H54 (cell line): ENCODE results near the gene ERLIN1.

Experiments used
- DNase-seq: peaks from one replicate; pipeline ENCODE4 v3.0.0; 2011; ENCODE audit warnings: low spot score, mixed read lengths; ENCODE audit not compliant: insufficient read length
- FAIRE-seq: peaks from 3 replicates; lab custom pipeline; 2011; peaks lifted over from hg19 to GRCh38; lab: Jason Lieb, UNC
- POLR2A ChIP-seq: IDR thresholded peaks from 2 replicates; pipeline ENCODE4 v1.6.1; 2011; ENCODE audit warnings: low read depth, mild to moderate bottlenecking, low read length

The ERLIN1 gene

GRCh38 chr10:100185364-100186252, at the start of gene ERLIN1:
Gene ERLIN1, minus strand, starts transcription at chr10:100186029. Its CDS starts 403 bp downstream, at chr10:100185626.
- FAIRE-seq (peak; percentile 15), DNase-seq (peak; percentile 88)
- peak; percentile 88 for TF ChIP-seq POLR2A

GRCh38 chr10:100232101-100232500, 46.3 kb upstream of the ERLIN1 start:
- DNase-seq (no peak), FAIRE-seq (no peak)
- no peak for TF ChIP-seq POLR2A

DNA sequence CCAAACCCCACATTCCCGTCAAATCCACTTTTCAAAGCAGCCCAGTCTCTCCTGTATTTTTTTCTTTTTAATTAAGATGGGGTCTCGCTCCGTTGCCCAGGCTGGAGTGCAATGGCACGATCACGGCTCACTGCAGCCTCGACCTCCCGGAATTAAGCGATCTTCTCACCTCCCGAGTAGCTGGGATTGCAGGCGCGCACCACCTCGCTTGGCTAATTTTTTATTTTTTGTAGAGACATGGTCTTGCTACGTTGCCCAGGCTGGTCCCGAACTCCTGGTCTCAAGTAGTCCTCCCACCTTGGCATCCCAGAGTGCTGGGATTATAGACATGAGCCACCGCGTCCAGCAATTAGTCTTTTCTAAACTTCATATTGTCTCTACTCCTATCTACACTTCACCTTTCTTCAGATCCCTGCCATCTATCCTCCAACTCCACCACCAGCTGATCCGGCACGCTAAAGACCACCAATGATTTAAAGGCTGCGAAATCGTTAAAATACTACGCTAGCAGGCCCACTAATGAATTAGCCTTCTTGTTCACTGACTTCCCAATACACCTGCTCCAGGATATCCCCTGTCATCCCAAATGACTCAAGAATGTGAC, 44.1 kb upstream of the ERLIN1 start:
- DNase-seq (no peak), FAIRE-seq (no peak)
- no peak for TF ChIP-seq POLR2A

DNA sequence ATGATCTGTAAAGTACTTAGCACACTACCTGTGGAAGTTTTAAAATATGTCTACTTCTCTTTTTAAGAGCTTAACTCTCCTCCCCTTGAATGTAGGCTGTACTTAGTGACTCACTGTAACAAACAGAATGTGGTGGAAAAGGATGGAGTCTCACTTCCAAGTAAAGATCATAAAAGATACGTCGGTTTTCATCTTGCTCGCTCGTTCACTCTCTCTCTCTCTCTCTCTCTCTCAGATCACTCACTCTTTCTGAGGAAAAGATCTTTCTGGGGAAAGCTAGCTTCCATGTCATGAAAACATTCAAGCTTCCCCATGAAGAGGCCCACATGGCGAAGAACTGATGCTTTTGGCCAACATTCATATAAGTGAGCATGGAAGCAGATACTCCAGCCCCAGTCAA, 38.0 kb upstream of the ERLIN1 start:
- no peak for FAIRE-seq
- no peak for DNase-seq
- no peak for TF ChIP-seq POLR2A

DNA sequence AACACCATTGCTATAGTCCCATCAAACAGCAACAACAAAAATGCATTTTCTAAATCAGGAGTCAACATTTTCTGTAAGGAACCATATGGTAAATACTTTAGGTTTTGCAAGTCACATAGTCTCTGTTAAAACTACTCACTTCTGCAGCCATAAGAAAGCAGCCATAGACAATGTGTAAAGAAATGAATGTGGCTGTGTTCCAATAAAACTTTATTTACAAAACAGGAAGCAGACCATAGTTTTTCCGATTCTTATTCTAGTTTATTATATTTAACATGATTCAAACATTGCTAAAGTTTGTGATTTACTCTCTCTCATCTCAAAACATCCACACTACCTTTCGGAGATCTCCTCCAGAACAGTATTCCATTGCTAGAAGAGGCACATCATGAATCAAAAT, 36.7 kb upstream of the ERLIN1 start:
- no peak for TF ChIP-seq POLR2A
- FAIRE-seq = no peak
- no peak for DNase-seq

DNA sequence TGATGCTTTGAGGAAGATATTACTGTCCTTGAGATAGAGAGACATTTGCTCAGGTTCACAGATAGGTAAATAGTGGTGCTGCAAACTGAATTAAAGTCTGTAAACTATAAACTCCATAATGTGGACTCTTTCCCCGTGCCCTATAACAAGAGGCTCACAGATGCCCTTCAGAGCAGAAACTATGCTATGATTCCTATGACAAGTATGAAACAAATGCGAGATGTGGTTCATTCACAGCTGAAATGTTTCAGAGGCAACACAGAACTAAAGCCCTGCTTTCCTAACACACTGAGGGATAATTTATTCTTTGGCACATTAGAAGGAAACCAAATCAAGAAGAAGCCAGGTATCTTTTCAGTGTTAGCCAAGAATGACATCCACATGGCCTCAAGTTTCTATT, 30.2 kb upstream of the ERLIN1 start:
- no peak for TF ChIP-seq POLR2A
- DNase-seq (no peak), FAIRE-seq (no peak)

- FAIRE-seq (no peak), DNase-seq (no peak)
- TF ChIP-seq POLR2A = no peak
Measured at GRCh38 chr10:100209303-100209702, 23.5 kb upstream of the ERLIN1 start.

GRCh38 chr10:100208276-100208675, 22.4 kb upstream of the ERLIN1 start:
- DNase-seq (no peak), FAIRE-seq (no peak)
- TF ChIP-seq POLR2A = no peak

- DNase-seq = no peak
- TF ChIP-seq POLR2A = no peak
- no peak for FAIRE-seq
Measured at GRCh38 chr10:100204370-100204769, 18.5 kb upstream of the ERLIN1 start.

GRCh38 chr10:100201549-100201948, 15.7 kb upstream of the ERLIN1 start:
- no peak for FAIRE-seq
- no peak for DNase-seq
- TF ChIP-seq POLR2A = no peak

- no peak for TF ChIP-seq POLR2A
- DNase-seq (no peak), FAIRE-seq (no peak)
Measured at GRCh38 chr10:100194711-100195110, 8.9 kb upstream of the ERLIN1 start.

GRCh38 chr10:100192350-100192749, 6.5 kb upstream of the ERLIN1 start:
- TF ChIP-seq POLR2A = no peak
- DNase-seq = no peak
- FAIRE-seq = no peak

DNA sequence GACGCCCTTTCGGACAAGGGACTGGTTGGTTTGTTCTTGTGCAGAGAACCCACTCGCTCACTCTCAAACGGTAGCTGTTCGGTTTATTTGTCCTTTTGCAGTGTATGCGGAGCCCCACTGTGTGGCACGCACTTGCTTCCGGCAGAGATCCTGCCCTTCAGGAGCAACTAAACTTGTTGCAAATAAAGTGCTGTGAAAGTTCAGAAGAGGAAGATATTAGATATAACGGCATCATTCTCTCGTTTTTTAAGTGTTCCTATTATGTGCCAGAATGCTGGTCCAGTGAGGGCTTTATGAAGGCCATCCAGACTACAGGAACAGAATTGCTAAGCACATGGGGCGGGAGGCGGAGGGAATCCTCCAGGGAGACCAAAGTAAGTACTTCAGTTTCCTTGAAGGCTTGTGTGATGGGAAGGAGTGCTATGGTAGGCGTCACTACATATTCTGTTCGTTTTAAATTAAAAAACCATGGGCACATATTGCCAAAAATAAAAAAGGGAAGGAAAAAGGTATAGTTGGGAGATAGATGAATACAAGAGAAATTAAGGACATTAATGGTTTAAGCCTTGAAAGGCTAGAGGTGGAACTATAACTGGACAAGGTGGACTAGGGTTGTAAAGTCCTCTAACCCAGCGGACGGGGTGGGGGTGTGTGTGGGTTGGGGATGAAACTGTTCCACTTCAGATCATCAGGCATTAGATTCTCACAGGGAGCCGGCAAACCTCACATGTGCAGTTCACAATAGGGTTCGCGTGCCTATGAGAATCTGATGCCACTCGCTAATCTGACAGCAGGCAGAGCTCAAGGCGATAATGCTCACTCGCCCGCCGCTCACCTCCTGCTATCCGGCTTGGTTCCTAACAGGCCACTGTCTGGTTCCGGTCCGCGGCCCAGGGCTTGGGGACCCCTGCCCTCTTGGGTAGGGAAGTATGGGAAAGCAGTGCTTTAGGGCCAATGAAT, 704 bp upstream of the ERLIN1 start:
- no peak for TF ChIP-seq POLR2A
- DNase-seq (peak; percentile 16), FAIRE-seq (peak; percentile 41)

DNA sequence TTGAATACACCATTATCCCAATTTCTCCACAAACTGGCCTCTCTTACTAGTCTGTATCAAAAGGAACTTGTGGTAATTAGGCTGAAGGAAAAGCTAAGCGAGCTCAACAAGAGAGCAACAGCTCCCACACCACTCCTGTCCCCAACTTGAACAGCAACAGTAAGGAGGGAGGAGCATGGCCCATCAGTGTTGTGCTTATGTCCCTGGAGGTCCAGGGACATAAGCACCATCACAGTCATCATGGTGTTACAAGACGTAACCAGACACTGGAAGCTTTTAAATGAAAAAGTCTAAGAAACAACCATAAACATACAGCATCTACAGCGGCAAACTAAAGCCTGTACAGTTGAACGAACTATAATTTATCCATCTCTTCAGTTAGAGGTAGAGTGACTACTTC, 989 bp downstream of the ERLIN1 start:
- FAIRE-seq = peak; percentile 77
- TF ChIP-seq POLR2A = no peak
- DNase-seq = no peak

DNA sequence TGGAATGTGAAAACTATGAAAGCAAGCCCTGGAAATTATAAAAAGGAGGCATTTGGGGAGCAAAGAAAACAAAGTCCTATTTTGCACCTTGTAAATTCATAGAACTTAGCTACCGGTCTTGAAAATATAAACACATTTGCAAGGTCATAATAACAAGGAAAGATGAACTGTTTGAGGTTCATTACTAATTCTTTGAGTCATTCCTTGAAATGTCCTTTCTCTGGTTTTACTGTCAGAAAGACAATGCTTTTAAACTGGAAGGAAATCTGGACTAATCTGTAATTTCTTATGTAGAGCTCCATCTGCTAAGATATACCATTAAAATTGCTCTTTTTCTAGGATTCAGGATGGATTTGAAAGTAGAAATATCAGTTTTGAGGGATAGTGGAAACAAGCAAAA, 1.4 kb downstream of the ERLIN1 start:
- no peak for TF ChIP-seq POLR2A
- no peak for DNase-seq
- peak; percentile 38 for FAIRE-seq
